HG02970 (cell line): ENCODE data around the gene ARHGAP26.
"Not testable (repeated sequence)": the region's sequence is repeated elsewhere in the genome, so short reads cannot be mapped to it uniquely, and the experiment has no call there.

Experiments
- ATAC-seq: cut with Tn5 transposase; IDR thresholded peaks from one replicate; pipeline ENCODE4 v1.9.1; 2021; ENCODE audit warnings: mild to moderate bottlenecking, moderate library complexity, moderate number of reproducible peaks; ENCODE audit not compliant: unreplicated experiment, low FRiP score

Gene ARHGAP26

DNA sequence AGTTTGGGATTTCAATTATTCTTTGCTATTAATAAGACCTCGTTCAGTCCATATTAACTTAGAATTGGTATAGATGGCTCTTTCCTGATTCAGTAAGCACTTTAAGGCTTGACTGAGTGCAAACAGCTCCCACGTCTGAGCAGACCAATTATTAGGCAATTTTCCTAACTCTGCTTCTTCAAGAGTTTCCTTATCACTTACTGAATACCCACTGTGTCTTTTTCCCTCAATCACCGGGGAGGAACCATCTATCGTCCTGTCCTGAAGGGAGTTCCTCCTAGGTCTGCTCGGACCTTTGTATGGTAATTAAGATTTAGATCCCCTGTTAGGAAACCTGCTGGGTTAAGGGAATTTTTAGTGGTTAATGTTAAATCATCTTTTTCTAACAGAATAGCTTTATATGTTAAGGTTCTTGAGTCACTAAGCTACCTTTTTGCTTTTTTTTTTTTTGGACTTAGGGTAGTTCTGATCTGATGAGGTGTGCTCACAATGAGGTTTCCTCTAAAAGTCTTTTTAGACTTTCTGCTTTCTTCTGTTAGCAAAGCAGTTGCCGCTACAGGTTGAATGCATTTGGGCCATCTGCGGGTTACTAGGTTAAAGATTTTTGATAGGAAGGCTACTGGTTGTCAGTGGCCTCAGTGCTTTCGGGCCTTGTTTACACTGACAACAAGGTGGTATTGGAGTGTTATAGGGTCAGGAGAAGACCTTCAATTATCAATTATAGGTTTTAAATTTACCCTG is 322.7 kb downstream of the ARHGAP26 start:
- ATAC-seq = not testable (repeated sequence)

DNA sequence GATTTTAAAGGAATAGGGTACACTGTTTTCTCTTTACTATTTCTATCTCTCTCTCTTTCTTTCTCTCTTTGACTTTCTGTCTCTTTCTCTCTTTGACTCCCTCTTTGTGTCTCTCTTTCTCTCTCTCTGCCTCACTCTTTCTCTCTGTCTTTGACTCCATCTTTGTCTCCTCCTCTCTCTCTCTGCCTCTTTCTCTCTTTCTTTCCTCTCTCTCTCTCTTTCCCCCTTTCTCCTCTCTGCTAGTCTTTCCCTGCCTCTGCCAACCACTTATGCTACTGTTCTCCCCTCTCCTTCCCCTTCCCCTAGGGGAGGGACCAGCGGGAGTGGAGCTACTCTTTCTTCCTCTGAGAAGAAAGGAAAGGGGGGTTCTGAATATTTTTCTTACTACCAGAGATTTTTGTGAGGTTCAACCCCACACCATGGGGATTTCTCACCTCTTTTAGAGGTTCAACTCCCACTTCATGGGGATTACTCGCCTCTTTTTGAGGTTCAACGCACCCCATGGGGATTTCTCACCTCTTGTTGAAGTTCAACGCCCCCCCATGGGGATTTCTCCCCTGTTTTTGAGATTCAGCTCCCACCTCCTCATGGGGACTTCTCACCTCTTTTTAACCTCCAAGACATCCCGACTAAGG is 323.4 kb downstream of the ARHGAP26 start:
- ATAC-seq = no peak

DNA sequence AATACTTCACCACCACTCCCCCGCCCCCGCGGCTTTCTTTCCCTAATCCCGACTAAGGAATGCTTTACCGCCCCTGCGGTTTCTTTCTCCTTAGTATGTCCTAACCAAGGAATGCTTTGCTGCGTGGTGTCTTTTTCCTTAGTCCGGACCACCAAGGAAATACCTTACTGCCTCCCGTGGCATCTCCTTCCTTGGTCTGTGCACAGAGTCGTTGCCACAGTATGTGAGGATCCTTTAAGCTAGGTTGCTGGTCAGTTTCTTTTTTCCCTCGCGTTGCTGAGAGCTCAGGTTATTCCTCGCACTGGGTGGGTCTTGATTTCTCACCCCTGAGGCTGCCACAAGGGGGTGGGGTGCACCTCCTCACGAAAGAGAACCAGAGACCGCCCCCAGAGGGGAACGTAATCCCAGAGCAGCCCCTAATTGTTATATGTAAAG is 323.9 kb downstream of the ARHGAP26 start:
- ATAC-seq = no peak

DNA sequence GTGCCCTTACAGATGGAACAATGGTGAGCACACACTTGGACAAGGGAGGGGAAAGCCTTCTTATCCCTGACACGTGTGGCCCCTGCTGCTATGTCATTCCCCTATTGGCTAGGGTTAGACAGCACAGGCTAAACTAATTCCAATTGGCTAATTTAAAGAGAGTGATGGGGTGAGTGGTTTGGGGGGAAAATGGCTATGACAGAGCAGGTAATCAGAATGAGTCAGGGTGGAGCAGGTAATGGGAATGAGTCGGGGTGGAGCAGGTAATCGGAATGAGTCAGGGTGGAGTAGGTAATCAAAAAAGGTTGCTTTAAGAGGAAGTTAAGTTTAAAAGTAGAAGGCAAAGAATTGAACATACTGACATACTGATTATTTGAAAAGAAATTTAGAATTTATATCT is 324.4 kb downstream of the ARHGAP26 start:
- not testable (repeated sequence) for ATAC-seq

DNA sequence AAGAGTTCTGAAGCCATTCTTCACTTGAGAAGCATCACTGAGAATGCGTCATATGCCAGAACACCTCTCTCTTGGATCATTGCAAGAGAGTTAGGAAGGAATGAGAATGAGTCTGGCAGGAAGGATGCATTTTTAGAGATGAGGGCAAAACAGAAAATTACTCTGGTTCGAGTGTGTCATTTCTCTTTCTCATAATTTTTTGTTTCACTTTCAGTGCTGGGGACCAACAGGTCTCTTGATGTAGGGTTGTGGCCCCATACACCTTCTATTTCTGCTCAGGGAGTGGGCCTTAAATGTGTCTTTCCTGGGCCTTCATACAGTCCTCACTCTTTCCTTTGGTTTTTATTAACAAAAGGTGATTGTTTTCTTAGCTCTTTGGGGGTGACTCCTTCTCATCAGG is 330.9 kb downstream of the ARHGAP26 start:
- no peak for ATAC-seq

DNA sequence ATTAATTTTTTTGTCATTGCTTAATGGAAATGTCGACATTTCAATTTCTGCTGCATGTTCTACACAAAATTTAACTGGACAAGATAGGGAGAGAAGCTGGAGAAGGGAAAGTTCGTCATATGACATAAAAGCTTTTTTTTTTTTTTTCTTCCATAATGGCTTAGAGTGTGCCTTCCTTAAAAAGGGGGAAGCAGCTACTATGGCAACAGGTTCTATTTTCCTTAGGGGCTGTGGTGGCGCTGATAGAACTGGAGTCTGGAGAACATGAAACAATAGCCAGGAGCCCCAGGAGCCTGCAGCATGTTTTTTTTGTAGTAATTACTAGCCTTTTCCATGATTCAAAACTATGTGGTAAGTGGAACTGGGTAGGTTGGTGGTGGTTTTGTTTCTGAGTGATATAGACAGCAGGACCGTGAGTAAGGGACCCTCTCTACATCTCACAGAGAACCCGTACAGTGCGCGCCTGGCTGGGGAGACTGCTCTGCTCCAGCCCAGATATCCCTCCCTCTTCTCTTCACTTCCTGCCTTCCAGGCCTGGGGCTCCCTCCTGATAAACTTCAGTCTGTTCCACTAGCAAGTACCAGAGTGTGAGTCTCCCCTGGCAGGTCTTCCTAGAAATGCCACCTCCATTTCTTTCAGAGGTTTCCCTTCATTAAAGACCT is 331.7 kb downstream of the ARHGAP26 start:
- ATAC-seq = no peak

DNA sequence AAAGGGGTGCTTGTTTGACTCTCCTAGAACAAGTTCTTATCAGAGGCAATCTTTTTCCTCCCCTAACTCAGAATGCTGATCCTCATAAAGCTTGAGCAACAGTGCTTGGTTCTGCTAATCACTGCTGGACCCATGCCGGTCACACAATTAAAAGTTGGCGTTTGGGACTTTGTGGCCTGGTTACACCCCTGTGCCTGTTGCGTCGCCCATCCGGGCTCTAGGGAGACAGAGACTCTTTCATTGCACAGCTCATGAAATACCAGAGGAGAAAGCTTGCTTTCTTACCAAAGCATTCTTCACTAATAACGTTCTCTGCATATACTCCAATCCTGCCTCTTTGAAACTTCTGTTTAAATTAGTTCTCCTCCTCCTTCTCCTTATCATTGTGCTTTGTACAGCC is 332.2 kb downstream of the ARHGAP26 start:
- ATAC-seq = no peak

DNA sequence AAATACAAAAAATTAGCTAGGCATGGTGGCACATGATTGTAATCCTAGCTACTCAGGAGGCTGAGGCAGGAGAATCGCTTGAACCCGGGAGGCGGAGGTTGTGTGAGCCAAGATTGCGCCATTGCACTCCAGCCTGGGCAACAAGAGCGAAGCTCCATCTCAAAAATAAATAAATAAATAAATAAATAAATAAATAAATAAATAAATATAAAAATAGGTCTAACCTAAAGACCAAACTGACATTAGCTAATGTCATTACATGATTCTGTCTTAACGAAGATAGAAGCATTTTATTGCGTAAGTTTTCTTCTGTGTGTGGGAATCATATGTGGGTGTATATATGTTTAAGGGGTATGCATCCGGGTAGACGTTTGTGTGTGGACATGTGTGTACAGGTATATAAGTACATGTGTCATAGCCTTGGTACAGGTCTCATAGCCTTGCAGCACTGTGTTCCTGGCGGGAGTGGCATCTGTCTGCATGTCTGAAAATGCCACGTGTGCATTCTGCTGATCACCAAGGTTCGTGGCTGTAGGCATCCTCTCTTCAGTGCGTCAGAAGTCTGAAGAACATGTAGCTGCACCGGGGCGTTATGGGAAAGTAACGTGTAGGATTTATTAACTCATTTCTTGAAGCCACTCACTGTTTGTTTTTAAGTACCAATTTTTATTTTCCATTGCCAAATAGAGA is 335.2 kb downstream of the ARHGAP26 start:
- ATAC-seq = no peak

DNA sequence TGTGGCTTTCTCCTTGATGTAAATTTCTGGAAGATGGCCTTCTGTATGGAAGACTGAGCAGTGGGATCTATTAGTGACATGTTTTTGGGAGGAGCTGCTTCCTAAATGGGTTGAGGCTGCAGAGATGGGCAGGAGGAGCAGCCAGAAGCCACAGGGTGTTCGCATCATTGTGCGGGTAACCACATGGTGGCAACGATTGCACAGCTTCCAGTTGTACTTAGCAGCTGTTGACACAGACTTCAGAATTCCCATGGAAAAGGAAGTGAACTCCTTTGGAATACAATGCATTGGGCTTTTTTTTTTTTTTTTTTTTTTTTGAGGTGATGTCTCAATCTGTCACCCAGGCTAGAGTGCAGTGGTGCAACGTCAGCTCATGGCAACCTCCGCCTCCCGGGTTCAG is 336.0 kb downstream of the ARHGAP26 start:
- no peak for ATAC-seq

DNA sequence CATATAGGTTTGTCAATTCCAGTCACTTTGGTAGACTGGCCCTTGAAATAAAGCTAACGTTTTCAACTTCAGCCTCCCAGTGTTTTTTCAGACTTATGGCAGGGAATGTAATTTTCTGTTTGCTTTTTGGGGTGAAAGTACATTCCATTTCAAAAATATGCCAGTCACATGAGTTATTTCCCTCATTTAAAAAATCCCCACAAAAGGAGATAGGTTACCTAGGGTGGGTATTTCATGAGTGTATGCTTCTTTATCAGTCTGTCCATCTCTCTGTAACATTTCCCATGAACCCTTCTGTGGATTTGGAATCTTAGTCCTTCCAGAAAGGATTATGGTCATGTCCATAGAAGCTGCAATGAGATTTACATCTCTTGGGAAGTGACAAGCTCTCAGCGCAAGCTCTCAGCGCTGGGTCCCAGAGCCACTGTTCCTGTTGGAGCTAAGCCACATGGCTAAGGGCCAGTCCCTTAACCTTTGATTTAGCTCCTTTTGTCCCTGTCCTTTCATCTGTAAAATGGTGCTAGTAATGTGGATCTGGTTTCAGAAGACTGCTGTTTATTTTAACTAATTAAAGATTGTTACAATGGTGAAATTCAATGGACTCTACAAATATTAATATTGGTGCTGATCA is 338.4 kb downstream of the ARHGAP26 start:
- ATAC-seq = no peak

DNA sequence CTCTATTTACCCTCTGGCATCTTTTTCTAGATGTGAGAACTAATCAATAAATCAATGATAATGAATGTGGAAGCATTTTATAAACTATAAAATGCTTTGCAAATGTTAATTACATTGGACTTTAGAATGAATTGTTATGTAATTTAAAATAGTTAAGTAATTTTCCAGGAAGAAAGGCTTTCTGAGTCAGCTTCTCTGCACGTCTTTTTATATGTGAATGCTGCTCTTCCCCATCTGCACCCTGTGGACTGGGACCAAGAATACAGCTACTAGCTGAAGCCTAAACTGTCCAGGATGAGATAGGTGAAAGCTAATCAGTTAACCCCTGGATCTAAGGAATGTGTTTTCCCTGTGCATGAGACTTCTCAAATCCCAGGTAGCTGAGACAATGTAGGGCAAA is 340.4 kb downstream of the ARHGAP26 start:
- ATAC-seq = no peak

DNA sequence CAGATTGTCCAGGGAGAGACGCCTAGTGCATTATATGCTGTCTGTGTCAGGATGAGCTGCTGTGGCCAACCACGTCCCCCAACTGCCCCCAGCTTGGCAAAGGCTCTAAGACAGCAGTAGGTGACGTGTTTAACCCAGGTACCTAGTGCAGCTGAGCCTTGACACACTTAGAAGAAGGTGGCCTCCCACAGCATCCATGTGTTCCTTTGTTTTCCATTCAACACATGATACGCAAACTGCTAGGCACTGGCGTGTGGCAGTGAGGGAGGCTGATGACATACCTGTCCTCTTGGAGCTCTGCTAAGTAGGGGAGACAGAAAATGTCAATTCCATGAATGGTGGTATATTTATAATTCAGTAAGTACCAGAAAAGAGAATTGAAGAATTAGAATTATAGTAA is 341.6 kb downstream of the ARHGAP26 start:
- no peak for ATAC-seq

DNA sequence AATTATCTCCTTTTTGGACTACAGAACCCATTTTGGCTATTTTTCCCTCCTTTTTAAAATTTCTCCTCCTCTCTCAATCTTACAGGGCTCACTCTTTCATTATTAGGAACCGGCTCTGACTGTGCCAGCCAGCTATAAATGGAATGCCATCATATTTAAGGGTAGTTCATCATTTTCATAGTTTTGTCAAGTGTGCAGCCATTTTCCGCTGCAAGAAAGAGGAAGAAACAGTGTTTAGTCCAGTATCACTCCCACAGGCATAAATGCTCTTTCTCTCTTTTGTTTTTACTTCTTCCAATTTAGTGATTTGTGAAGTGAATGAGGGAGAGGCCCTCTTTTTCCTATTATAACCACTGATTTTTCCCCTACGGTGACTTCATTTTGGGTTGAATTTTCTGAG is 343.3 kb downstream of the ARHGAP26 start:
- ATAC-seq = no peak

DNA sequence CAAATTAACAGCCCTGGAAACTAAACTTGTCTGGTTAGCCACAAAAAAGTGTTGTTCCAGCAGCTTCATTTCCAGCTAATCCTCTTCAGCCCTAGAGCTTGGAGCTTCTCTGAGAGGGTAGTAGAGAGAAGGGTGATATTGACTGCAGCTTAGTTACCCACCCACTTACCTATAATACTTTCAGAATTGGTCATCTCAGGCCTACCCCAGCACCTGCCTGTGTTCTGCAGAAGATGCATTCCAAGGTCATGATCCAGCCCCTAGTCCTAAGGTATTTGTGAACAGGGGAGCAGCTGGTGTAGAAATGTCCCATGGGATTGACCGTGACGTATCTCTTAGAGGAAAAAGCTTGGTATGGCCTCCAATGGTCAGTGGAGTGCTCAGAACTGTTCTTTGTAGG is 344.3 kb downstream of the ARHGAP26 start:
- no peak for ATAC-seq

DNA sequence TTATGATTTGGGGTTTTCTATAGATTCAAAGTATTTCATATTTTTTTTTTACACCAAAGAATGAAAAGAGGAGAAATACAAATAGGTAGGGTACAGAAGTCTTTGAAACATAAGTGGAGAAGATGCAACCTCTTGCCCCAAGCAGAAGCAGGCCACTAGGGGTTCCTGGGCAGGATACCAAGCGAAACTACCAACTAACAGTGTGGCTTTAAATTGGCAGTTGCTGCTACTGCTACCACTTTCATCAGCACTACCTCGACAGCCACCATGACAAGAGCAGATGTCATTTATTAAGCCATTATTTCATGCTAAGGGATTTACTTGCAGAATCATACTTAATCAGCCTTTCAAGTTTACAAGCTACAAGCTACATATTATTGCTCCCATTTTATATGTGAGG is 345.2 kb downstream of the ARHGAP26 start:
- ATAC-seq = no peak

DNA sequence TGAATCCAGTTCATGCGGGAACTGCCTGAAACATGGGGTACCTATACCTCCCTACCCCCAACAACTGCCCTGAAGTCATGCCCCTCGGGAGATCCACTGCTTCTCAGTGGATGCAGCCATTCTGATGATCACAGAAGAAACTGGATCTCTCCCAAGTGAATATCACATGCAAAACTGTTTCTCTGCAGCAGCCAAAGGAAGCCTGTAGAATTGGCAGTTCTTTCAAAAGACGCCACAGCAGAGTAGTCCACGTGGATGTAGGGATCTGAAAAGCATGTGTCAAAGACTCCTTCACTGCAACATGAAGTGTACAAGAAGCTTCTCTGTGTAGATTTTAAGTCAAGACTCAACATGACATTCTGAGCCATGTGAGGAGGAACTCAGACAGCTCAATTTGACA is 346.6 kb downstream of the ARHGAP26 start:
- ATAC-seq = no peak

DNA sequence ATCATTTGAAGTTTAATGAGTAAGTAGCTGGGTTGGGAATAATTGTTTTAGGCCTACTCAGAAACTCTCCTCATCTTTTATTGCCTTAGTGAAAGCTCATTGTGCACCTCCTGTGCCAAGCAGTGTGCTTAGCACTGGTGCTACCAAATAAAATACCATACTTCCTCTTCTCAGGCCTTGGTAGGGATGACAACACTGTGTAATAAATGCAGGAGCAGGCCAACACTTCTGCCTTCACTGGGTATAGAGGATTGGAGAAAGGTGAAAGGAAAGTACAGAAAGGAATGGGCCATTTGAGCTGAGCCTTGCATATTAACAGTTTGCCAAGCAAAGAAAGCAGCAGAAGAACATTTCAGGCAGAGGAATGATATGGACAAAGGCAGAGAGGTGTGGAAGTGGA is 347.6 kb downstream of the ARHGAP26 start:
- no peak for ATAC-seq

DNA sequence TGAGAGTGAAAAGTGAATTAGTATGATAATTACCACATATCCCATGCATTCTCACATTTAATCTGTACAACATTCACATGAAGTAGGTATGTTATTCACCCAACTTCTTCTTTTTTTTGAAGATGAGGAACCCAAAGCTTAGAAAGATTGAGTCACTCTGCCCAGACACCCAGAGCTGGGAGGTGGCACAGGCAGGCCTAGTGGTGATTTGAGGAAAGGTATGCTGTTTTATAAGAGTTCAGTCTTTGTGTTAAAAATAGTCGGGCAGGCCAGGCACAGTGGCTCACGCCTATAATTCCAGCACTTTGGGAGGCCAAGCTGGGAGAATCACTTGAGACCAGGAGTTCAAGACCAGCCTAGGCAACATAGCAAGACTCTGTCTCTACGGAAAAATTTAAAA is 348.0 kb downstream of the ARHGAP26 start:
- no peak for ATAC-seq

DNA sequence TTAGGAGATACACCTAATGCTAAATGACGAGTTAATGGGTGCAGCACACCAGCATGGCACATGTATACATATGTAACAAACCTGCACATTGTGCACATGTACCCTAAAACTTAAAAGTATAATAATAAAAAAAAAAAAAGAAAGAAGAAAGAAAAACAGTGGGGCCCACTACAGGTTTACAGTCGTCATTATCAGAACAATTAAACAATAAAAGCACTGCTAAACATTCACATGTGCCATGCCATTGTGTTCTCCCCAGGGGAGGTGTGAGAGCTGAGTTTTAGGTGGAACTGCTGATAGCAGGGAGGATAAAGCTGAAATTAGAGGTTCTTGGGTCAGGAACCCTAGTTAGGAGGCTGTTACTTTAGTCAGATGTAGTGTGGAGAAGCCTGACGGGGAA is 348.6 kb downstream of the ARHGAP26 start:
- ATAC-seq = not testable (repeated sequence)

DNA sequence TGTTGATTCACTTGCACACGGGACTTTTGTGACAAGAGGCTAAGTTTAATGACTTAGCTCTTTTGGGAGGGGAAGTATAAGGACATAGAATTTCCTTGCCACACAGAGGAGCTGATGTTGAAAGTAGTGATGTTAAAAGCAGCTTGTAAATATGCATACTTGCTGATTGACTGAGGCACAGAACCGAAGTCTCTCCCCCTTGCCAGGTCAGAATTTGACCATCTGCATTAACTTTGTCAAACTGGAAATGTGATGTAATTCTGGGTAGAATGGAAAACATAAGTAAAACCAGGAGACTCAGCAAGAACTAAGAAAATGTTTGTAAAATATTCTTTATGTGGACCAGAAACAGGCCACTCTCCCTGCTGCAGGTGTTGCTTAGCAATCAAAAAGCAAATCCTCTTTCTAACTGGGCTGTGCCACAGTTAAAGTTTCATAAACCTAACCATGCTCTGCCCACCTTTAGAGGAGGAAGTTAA is 349.2 kb downstream of the ARHGAP26 start:
- no peak for ATAC-seq
